Measurements from ENCODE around the gene LRSAM1. TPM values are rescaled to one million over a fixed set of nuclear protein-coding genes. Genes with fewer than 3 reads are reported as not detected.

The LRSAM1 gene
- total RNA-seq, 2 donors from 2014 or later: 20.1 to 24.4 TPM

DNA sequence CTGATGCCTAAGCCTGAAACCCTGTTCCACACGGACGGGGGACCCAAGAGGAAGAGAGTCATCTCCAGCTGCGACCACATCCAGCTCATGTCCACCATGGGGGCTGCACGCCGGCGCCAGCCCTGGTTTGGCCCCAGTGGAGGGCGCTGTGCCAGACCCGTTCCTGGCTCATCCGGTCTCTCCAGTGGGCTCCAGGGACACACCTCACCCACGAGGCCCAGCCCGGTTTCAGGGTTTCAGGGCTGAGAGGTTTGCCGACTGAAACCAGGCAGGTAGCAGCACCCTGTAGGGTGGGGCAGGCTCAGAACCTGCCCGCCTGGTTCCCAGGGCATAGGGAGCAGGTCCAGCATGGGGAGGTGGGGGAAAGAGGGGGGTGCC lies 89.3 kb downstream of the LRSAM1 start:
- no peaks in the 10 kb centered on the region for H3K9me3 Mint-ChIP-seq
- DNase-seq (ENCODE audit: low spot score in 2 of 2) (no peak), ATAC-seq (no peak)
- H3K27ac Mint-ChIP-seq: no peak overlapping the region
- no peaks in the 10 kb centered on the region for H3K36me3 Mint-ChIP-seq

- DNase-seq (ENCODE audit: low spot score in 2 of 2) (no peak), ATAC-seq (no peak)
- no peaks in the 10 kb centered on the region for H3K9me3 Mint-ChIP-seq
- H3K27ac Mint-ChIP-seq: no peak overlapping the region
- no peaks in the 10 kb centered on the region for H3K36me3 Mint-ChIP-seq
Observed at GRCh38 chr9:127541176-127541575, 89.9 kb downstream of the LRSAM1 start.

DNA sequence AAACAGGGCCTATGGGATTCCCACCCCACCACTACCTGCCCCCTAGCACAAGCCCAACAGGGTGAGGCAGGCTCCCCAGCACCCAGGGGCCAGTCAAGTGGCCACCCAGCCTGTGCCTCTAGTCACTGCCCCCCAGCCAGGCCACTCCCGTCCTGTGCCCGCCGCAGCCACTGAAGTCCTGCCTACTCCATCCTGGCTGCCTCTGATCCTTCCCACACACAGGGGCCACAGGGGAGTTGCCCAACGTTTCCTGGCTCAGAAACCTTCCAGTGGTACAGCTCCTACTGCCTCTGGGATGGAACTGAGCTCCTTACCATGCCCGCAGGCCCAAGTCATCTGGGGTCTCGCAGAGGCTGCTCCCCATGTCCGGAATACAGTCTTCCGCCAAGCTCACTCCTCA lies 90.6 kb downstream of the LRSAM1 start:
- Mint-ChIP-seq H3K27ac (peak overlapping the region in 1 of 2 donors; percentile 78), H3K36me3 (no peaks in the 10 kb centered on the region), H3K9me3 (no peaks in the 10 kb centered on the region)
- DNase-seq (ENCODE audit: low spot score in 2 of 2): no peak
- ATAC-seq: no peak

GRCh38 chr9:127543221-127543620 lies 91.9 kb downstream of the LRSAM1 start:
- Mint-ChIP-seq H3K9me3 (no peaks in the 10 kb centered on the region), H3K27ac (peak overlapping the region in 1 of 2 donors; percentile 74), H3K36me3 (no peaks in the 10 kb centered on the region)
- ATAC-seq: no peak
- no peak for DNase-seq (ENCODE audit: low spot score in 2 of 2)

DNA sequence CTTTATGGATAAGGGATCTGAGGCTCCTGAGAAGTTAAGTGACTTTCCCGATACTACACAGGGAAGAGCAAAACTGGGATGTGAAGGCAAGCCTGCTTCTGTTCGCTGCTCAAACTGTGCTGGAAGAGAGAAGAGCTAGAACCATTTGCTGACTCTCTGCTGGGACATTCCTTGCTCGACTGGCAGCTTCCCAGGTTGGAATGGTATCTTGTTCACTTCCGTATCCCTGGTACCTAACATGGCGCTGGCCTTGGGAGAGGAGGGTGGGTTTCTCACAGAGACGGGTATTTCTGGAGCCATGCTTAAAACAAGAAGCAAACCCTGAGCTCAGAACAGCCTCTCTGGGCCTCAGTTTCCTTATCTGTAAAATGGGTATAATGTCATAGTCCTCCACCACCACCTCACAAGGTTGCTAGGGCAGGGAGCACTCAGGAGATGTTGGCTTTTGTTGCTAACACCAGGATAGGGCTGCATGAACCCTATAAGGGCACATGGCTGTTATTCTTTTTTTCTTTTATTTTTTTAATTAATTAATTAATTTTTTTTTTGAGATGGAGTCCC lies 92.7 kb downstream of the LRSAM1 start:
- no peaks in the 10 kb centered on the region for H3K36me3 Mint-ChIP-seq
- H3K9me3 Mint-ChIP-seq: no peaks in the 10 kb centered on the region
- ATAC-seq (no peak), DNase-seq (ENCODE audit: low spot score in 2 of 2) (no peak)
- no peak overlapping the region for H3K27ac Mint-ChIP-seq

DNA sequence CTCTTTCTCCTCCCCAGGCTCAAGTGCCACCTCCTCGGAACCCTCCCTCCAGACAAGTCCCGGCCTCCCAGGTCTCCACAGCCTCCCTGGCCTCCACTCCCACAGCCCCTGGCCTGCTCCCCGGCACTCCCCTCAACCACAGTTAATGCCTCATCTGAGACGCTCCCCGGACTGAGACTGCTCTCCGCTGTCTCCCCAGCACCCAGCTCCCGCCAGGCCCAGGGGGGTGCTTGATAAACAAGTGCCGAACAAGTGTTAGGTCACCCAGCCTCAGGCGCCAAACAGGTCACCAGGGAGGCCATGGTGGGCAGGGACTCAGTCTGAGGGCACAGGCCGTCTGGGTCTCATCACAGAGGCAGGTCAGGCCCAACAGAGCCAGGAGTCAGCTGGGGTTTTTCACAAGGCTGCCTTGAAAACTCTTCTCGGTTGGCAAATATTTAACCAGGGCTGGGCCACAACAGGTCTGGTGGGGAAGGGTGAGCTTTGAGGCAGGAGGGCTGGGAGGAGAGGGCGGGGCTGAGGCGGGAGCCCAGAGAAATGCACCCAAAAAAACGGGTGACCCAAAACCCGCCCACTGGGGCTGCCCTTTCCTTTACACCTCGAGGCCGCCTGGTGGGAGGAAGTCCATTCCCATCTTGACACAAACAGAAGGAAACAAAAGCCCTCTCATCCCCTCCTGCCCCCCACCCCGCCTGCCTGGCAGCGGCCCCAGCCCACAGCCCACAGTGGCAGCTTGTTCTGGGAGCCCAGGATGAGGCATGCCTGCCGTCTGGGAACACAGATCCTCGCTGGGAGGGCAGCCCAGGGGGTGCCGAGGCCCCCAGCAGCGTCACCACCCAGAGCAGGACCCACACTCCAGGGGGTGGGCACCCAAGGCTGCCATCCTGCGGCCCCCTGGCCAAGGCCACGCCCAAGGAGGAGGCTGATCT lies 94.2 kb downstream of the LRSAM1 start:
- Mint-ChIP-seq H3K9me3 (no peaks in the 10 kb centered on the region), H3K36me3 (no peaks in the 10 kb centered on the region), H3K27ac (peak overlapping the region in 1 of 2 donors; percentile 43)
- no peak for ATAC-seq
- no peak for DNase-seq (ENCODE audit: low spot score in 2 of 2)

GRCh38 chr9:127546125-127546832 lies 95.0 kb downstream of the LRSAM1 start:
- ATAC-seq (no peak), DNase-seq (ENCODE audit: low spot score in 2 of 2) (no peak)
- H3K36me3 Mint-ChIP-seq: no peaks in the 10 kb centered on the region

DNA sequence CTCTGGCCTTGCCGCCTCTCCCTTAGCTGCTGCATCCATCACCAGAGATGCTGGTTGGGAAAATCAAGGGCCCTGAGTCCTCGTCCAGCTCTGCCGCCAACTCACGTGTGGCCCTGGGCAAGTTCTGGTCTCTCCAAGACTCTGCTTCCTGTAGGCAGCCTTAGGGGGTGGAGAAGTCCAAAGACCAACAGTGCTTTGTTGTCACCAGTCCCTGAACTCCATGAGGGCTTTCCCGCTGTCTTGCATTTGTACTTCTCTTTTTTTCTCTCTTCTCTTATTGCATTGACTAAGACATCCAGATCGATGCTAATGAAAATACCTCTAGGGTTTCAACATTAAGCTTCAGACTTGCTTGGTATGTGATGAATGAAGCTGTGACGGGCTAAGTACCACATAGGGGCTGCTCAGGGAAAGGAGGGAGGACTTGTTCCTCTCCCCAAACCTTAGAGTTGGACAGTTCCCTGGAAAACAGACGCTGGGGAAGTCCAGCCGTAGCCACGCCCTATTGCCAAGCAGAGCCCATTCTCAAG lies 97.1 kb downstream of the LRSAM1 start:
- Mint-ChIP-seq H3K27ac (peak overlapping the region in 1 of 2 donors; percentile 62), H3K9me3 (no peaks in the 10 kb centered on the region), H3K36me3 (no peaks in the 10 kb centered on the region)
- no peak for DNase-seq (ENCODE audit: low spot score in 2 of 2)
- ATAC-seq: no peak

More at GRCh38 chr9:127546125-127546832, 95.0 kb downstream of the LRSAM1 start:
- Mint-ChIP-seq H3K27ac (peak overlapping the region; percentile 43 to 50), H3K9me3 (no peaks in the 10 kb centered on the region)

DNA sequence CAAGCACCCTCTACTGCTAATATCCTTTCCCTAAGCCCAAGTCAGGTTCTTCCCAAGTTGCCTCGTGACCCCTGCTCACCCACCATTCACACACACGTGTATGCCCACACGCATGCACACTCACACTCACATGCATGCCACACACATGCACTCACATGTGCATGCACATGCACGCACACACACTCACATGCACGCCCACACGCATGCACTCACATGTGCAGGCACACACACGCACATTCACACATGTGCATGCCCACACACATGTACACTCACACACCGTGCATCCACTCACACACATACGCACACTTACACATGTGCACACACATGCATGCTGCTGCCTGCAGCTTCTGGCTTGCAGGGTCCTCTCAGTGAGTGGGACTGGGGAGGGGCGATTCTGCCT lies 97.9 kb downstream of the LRSAM1 start:
- H3K27ac Mint-ChIP-seq: peak overlapping the region in 1 of 2 donors; percentile 26
- no peaks in the 10 kb centered on the region for H3K36me3 Mint-ChIP-seq
- no peaks in the 10 kb centered on the region for H3K9me3 Mint-ChIP-seq
- ATAC-seq (no peak), DNase-seq (ENCODE audit: low spot score in 2 of 2) (no peak)

- DNase-seq (ENCODE audit: low spot score in 2 of 2): no peak
- no peak for ATAC-seq
- Mint-ChIP-seq H3K27ac (no peak overlapping the region), H3K9me3 (no peaks in the 10 kb centered on the region), H3K36me3 (no peaks in the 10 kb centered on the region)
Observed at GRCh38 chr9:127549751-127550150, 98.4 kb downstream of the LRSAM1 start.

- Mint-ChIP-seq H3K27ac (peak overlapping the region in 1 of 2 donors; percentile 10), H3K36me3 (no peaks in the 10 kb centered on the region), H3K9me3 (no peaks in the 10 kb centered on the region)
- DNase-seq (ENCODE audit: low spot score in 2 of 2): no peak
- no peak for ATAC-seq
Observed at GRCh38 chr9:127550282-127550681, 99.0 kb downstream of the LRSAM1 start.

DNA sequence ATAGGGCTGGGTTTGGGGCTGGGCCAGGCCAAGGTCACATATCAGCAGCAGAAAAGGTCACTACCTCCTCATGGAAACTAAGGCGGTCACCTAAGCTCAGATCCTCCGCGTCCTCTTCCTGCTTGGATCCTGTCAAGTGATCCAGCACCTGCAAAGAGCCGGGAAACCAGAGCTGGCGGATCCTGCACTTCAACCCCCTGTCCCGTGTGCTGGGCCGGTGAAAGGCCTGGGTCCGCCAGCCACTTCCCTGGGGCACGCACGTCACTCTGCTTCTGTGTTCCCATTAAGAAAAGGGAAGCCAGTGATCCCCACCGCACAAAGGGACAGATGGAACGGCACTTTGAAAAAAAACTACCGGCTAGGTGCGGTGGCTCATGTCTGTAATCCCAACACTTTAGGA lies 99.4 kb downstream of the LRSAM1 start:
- no peak for DNase-seq (ENCODE audit: low spot score in 2 of 2)
- H3K9me3 Mint-ChIP-seq: no peaks in the 10 kb centered on the region
- H3K27ac Mint-ChIP-seq: no peak overlapping the region
- H3K36me3 Mint-ChIP-seq: no peaks in the 10 kb centered on the region
- ATAC-seq: no peak

Other genes with a start within 250 kb of the LRSAM1 start
- 1 to 10 TPM; 3.5 to 5.4 TPM for gene GARNL3, start 186.7 kb upstream of the LRSAM1 start, total RNA-seq
- 1 to 10 TPM; 1.4 to 1.7 TPM for gene SLC2A8, start 54.3 kb upstream of the LRSAM1 start, total RNA-seq
- gene ZNF79, start 27.1 kb upstream of the LRSAM1 start, total RNA-seq: 10 to 100 TPM in 1 of 2 donors, 1 to 10 TPM in 1; 8.3 to 10.3 TPM
- gene RPL12, start 104 bp upstream of the LRSAM1 start, total RNA-seq: 1,000 to 10,000 TPM; 1,789 to 1,979 TPM
- 10 to 100 TPM; 11.4 to 28.0 TPM for gene STXBP1, start 160.8 kb downstream of the LRSAM1 start, total RNA-seq

Data from activated naive CD4-positive, alpha-beta T cell treated with anti-CD3 and anti-CD28 coated beads, Interleukin-2, amount 50 U/mL, for 72 hours (primary cell).